ENCODE data around the gene KCNN1. TPM values are rescaled to one million over a fixed set of nuclear protein-coding genes. Genes with fewer than 3 reads are reported as not detected.

KCNN1 gene
- total RNA-seq, 1 donor from 2014 or later = 0.38 TPM

- intact Hi-C loops (cut with micrococcal nuclease) = no loop called here
- Histone ChIP-seq H3K27me3 (ENCODE audit: low read depth) (peaks cover 58% of the 10 kb centered on the region), H3K4me3 (peak overlapping the region; percentile 89), H3K36me3 (peaks cover under 1% of the 10 kb centered on the region), H3K9me3 (replicated peaks) (no peaks in the 10 kb centered on the region), H3K27ac (replicated peaks) (no peak overlapping the region), H3K4me1 (peaks cover 58% of the 10 kb centered on the region)
- TF ChIP-seq, protein P1, sequence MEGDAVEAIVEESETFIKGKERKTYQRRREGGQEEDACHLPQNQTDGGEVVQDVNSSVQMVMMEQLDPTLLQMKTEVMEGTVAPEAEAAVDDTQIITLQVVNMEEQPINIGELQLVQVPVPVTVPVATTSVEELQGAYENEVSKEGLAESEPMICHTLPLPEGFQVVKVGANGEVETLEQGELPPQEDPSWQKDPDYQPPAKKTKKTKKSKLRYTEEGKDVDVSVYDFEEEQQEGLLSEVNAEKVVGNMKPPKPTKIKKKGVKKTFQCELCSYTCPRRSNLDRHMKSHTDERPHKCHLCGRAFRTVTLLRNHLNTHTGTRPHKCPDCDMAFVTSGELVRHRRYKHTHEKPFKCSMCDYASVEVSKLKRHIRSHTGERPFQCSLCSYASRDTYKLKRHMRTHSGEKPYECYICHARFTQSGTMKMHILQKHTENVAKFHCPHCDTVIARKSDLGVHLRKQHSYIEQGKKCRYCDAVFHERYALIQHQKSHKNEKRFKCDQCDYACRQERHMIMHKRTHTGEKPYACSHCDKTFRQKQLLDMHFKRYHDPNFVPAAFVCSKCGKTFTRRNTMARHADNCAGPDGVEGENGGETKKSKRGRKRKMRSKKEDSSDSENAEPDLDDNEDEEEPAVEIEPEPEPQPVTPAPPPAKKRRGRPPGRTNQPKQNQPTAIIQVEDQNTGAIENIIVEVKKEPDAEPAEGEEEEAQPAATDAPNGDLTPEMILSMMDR (IDR thresholded peaks at IDR 0.05; ENCODE audit: borderline replicate concordance) = no peak
- DNase-seq = no peak
Observed at GRCh38 chr19:17948931-17949930, 17.7 kb upstream of the KCNN1 start.

GRCh38 chr19:17949956-17950309 lies 17.0 kb upstream of the KCNN1 start:
- intact Hi-C loops (cut with micrococcal nuclease) = no loop called here
- Histone ChIP-seq H3K27me3 (ENCODE audit: low read depth) (peaks cover 65% of the 10 kb centered on the region), H3K9me3 (replicated peaks) (no peaks in the 10 kb centered on the region), H3K27ac (replicated peaks) (no peak overlapping the region), H3K36me3 (no peaks in the 10 kb centered on the region), H3K4me3 (peak overlapping the region; percentile 89), H3K4me1 (peaks cover 58% of the 10 kb centered on the region)
- TF ChIP-seq, protein P1 (IDR thresholded peaks at IDR 0.05; ENCODE audit: borderline replicate concordance) = no peak
- DNase-seq = no peak

DNA sequence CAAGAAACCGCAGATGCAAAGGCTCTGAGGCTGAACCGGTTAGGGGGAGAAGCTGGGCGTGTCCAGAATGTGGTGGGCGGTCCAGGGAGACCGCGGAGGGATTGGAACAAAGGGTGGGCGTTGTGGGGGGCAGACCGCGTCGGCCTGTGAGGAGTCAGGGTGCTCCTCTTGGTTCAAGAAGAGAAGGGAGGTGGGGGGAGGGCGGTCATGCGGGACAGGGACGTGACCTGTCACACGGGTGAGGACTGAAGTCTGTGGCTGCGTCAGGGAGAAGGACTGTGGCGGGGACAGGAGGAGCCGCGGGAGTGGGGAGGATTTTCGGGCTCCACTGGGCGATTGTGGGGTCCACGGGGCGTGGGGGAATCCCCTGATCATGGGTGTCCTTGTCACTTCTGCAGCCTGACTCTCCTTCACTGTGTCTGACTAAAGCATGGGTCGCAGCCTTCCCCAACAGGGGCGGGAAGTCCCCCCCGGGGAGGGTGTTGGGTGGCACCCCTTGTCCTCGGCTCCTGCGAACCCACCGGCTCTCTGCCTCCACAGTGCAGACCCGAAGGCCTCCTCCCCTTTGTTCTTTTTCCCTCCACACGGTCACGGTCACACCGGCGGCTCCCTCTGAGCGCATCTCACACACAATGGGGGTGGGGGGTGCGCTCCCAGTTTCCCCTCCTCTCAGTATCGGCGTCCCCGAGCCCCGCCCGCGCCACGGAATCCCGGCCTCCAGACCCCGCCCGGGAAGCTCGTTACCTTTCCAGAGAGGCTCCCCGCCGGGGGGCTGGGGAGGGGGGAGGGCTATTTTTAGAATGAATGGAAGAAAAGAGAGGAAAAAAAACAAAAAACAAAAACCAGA lies 16.4 kb upstream of the KCNN1 start:
- Histone ChIP-seq H3K27ac (replicated peaks) (no peak overlapping the region), H3K27me3 (ENCODE audit: low read depth) (peaks cover 71% of the 10 kb centered on the region), H3K9me3 (replicated peaks) (no peaks in the 10 kb centered on the region), H3K4me1 (peaks cover 58% of the 10 kb centered on the region), H3K4me3 (peak overlapping the region; percentile 89), H3K36me3 (no peaks in the 10 kb centered on the region)
- intact Hi-C loops (cut with micrococcal nuclease) = no loop called here
- DNase-seq = peak; percentile 16
- TF ChIP-seq, protein P1 (IDR thresholded peaks at IDR 0.05; ENCODE audit: borderline replicate concordance) = no peak

DNA sequence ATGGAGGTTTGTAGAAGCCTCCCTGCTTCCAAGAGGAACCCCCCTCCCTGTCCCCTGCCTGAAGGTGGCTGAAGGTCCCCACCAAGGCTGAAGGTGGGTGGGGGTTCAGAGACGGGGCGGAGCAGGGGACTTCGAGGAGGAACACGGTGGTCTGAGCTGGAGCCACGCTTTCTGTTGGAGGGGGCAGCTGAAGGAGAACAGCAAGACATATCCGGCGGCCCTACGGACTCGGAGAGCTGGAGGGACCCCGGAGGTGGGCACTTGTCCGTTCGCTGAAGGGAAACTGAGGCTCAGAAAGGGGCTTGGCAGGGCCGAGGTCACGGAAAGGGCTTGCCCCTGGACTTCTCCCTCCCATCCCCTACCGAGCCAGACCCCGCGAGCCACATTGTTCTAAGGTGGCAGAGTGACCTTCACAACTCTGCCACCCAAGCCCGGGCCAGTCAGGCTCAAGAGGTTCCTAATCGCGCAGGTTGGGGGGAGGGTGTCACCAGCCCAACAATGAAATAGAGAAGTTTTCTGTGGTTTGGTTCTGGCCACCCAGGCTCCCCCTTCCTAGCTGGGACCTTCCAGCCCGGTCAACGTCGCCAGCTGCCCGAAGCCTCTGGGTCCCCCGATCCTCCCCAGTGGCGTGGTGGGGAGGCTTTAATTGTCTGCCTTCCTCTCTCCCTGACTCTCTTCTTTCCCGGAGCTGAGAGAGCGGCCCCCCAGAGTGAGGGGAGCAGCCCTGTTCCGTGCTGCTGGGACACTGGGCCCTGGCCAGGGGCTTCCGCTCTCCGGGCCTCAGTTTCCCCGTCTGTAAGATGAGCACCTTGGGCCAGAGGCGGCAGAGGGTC lies 15.5 kb upstream of the KCNN1 start:
- Histone ChIP-seq H3K9me3 (replicated peaks) (no peaks in the 10 kb centered on the region), H3K36me3 (no peaks in the 10 kb centered on the region), H3K4me1 (peaks cover 58% of the 10 kb centered on the region), H3K27me3 (ENCODE audit: low read depth) (peaks cover 79% of the 10 kb centered on the region), H3K4me3 (peak overlapping the region; percentile 89), H3K27ac (replicated peaks) (no peak overlapping the region)
- TF ChIP-seq, protein P1 (IDR thresholded peaks at IDR 0.05; ENCODE audit: borderline replicate concordance) = no peak
- DNase-seq = no peak
- intact Hi-C loops (cut with micrococcal nuclease) = no loop called here

Data from left ventricle myocardium inferior (tissue), 1 donor.